WTC11 (cell line): Measurements from ENCODE around the gene C17orf113.

Source experiments
- CREB1 ChIP-seq: sonication (generic); formaldehyde crosslinking; IDR thresholded peaks from 2 replicates; pipeline ENCODE4 v1.8.0; 2023; ENCODE audit warnings: mild to moderate bottlenecking, missing genetic modification reagents
- TF ChIP-seq, protein P1 (sequence below): fragments of 200-600 bp; IDR thresholded peaks from 2 replicates; pipeline ENCODE4 v1.8.0; 2022; ENCODE audit warnings: antibody characterized with exemption

- TF ChIP-seq, protein P1, sequence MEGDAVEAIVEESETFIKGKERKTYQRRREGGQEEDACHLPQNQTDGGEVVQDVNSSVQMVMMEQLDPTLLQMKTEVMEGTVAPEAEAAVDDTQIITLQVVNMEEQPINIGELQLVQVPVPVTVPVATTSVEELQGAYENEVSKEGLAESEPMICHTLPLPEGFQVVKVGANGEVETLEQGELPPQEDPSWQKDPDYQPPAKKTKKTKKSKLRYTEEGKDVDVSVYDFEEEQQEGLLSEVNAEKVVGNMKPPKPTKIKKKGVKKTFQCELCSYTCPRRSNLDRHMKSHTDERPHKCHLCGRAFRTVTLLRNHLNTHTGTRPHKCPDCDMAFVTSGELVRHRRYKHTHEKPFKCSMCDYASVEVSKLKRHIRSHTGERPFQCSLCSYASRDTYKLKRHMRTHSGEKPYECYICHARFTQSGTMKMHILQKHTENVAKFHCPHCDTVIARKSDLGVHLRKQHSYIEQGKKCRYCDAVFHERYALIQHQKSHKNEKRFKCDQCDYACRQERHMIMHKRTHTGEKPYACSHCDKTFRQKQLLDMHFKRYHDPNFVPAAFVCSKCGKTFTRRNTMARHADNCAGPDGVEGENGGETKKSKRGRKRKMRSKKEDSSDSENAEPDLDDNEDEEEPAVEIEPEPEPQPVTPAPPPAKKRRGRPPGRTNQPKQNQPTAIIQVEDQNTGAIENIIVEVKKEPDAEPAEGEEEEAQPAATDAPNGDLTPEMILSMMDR = no peak
- TF ChIP-seq CREB1 (CRISPR knock-in tag) = no peak
Observed at GRCh38 chr17:42042598-42043319, 7.6 kb downstream of the C17orf113 start.
